Right hindlimb (tissue), 1 donor: ENCODE results near the gene KIF6.

Experiments used
- DNase-seq: peaks from one replicate; pipeline ENCODE4 v3.0.0-alpha.2; 2018

KIF6 gene

DNA sequence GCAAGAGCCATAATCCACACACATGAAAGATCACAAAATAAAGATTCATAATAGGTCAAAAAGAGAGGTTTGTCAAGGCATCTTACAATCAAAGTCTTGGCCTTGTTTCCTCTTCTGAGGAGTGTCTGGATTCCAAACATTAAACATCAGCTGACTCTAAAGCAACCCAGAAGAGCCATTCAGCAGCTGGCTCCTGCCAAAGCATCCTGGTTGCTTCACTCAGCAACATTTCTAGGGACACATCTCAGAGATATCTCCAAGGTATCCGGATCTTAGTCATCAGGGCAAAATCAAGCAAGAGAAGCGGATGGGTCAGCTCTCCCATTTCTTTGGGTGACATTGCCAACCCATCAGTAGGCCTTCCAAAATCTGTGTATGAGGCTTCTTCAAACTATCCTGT lies 139.6 kb downstream of the KIF6 start:
- no peak for DNase-seq

DNA sequence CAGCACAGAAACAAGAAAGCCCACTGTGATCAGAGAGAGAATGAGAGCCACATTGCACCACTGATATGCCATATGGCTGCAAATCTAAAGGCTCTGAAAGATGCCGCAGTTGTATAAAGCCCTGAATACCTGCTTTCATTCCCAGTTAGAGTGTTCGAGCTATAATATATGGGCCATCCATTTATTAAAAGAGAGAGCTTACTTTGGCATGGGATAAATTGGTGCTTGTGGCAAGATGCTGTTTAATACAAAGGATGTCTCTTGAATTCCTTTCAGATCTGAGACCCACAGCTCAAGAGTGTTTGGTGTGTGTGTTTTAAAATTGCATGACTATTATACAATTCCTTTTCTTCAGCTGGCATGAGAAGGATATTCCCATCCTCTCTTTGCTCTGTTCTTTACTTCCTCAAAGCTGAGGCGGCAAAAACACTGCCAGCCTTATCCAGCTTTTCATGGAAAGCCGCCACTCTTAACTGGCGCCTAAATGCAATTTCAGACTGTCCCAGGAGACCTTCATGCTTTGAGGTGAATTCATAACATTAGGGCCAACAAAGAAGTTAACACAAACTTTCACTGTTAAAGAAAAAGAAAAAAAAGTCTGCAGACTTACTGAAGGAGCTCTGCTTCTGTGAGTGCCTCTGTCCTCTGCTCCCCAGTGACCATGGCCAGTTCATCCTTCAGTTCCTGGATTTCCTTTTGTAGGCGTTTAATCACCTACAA lies 147.6 kb downstream of the KIF6 start:
- no peak for DNase-seq

DNA sequence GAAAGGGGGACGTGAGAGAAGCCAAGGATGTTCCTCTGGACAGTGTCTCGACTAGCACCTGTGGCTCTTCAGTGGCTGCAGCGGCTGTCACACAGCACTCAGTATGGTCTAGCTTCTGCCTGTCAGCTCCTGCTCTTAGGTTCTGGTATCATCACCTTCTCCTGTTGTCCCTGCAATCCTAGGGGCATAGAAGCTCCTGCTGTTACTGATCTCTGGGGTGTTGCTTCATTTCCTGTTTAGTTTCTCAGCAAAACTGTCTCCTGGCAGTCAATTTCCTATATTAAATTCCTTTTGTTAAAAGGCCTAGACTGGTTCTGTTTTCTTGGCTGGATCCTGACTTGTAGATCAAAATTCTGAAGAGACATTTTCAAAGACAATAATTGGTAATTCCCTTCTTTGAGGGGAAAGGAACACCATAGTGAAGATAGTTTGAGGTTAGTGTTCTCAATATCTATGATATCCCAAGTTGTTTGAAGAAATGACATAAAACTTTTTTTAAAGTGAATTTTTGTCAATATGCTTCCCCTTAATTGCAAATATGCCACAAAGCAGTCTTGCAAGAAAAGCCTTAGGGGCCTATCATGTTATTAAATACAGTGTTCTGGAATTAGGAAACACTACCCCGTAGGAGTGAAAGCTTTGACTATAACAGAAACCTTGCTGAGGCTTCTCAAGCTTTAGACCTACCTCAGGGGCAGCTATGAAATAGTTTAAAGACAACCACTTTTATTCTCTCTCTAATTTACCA lies 148.5 kb downstream of the KIF6 start:
- DNase-seq = no peak

DNA sequence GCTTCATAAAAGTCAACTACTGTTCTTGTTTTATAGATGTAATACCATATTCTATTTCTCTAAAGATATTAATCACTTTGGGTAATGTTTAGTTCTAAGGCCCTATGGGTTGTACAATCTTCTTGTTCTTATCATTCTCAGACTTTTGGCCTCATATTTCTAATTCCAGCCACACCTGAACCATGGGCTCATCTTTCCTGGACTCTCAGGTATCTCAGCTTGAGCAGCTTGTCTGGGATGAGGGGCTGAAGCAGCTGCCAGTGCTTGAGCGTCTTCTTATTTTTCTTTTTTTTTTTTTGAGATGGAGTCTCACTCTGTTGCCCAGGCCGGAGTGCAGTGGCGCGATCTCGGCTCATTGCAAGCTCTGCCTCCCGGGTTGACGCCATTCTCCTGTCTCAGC lies 150.2 kb downstream of the KIF6 start:
- no peak for DNase-seq

DNA sequence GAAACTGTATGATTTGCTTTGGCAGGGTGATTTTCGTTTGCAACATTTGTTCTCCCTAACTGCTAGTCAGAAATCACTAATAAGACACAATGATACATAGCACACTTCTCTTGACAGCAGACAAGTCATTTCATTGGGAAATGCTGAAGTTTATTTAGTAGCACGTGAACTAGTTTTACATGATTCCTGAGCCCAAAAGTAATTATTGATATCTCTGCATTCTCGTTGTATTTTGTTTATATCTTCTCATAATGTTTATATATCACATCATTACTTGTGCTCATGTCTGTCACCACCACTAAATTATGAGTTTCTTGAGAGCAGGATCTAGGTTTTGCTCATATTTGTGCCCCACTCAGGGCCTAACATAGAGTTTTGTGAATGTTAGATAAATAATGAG lies 151.7 kb downstream of the KIF6 start:
- no peak for DNase-seq

DNA sequence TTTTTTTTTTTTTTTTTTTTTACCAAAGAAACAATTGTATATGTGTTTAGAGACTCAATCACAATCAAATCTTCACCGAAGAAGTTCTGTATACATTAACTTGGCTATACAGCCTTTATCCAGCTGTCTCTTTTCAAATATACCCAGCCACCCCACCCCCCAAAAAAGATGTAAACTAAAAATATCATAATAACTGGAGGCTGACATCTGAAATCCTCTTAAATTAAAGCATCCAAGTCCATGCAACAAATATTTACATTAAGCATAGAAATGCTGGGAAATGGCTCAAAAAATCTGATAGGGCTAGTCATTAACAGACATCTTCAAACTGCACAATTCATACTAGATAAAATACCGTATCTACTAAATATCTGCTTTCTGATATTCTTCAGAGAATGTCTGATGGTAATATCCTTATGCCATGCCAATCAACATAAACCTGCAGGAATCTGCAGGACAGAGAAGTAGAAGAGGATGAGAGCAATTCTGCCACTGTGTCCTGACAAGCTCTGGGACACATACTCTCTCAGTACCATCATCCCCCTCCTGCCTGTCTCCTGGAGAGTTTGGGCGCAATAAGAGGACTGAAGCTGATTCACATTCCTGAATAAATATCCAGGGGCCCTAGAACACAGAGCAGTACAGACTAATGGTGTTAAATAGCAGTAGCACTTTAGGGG lies 152.4 kb downstream of the KIF6 start:
- no peak for DNase-seq

DNA sequence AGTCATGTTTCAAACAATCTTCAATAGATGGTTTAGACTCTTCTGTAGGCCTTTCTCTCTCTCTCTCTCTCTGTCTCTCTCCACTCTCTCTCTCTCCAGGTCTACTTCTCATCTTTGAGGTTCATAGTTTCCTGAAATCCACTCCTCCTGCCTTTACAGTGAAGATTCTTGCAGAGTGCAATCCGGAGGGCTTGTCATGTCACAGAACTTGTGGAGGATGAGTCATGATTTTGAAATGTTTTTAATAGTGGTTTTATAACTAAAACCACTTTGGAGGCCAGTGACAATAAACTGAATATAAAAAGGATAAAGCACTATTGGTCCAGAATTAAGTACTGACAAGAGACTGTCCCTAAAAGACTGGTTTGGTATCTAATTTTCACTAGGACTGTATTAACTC lies 156.3 kb downstream of the KIF6 start:
- no peak for DNase-seq

DNA sequence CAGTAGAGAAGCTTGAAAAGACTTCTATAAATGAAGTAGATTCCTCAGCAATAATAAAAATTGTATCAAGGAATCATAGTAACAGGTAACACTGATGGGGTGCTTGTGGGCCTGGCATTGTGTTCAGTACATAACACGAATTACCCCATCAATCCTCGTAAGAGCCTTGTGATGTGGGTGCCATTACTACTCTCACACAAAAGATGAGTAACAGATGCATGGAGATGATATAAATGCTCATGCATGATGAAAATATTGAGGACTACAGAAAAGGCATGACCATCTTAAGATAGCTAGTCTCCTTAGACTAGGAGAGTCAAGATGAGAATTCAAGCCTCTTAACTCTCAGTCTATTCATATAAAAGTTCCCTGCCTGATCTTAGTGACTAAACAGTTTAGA lies 158.1 kb downstream of the KIF6 start:
- DNase-seq = no peak

DNA sequence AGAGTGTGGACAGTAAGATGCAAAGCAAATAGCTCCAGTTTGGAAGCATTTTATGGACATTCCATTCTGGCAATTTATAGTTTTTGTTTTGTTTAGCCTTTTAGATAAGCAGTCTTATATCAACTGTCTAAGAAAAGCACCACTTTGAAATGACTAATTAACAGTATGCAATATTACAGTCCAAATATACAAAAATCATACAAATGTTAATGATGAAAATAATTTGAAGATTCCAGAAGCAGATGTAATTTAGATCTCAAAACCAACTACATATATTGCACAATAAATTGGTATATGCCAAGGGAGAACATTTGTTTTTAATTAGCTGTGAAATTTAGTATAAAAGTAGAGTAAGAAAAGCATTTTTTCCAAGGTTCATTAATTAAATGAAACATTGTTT lies 158.8 kb downstream of the KIF6 start:
- no peak for DNase-seq

DNA sequence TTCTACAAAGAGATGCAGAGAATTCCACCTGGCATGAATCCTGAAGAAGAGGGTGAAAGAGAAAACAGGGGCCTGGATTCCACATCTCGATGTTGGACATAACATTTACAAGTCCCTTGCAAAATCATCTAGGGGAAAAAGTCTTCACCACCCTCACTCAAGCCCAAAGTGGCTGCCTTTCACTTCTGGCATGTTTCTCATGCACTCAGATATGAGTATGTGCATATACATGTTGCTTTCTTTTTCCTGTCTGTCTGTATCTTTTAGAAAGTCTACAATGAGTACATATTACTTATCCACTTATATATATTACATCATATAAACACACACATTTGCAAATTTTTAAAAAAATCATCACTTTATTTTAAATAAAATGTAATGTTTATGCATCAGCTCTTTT lies 159.3 kb downstream of the KIF6 start:
- DNase-seq = no peak

DNA sequence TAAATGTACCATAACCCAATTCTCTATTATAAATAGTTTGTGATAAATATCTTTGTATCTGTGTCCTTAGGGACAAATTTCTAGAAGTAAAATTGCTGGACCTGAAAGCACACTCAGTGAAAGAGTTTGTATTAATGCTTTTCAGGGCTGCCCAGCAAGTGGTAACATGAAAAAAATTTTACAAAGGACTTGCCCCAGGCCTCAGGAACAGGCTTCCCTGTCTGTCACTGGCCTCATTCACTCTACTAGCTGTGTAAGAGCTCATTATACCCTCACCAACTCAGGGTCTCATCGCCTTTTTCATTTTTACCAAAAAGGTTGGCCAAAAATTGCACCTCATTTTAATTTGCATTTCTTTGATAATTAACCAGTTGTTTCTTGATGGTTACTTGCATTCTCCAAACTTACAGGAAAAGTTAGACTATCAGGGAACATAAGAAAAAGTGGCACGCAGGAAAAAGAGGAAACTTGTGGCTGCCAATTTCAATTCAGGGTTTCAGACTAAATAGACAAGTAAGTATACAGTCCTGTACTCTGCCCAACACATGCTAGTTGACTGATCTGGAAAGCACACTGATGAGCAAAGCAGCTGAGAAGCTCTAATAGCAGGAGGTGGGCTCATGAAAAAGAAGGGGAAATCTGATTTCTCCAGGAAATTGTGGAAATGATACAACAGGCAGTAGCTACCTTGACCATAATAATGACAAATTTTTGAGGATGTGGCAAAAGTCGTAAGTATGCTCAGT lies 161.5 kb downstream of the KIF6 start:
- DNase-seq = no peak

DNA sequence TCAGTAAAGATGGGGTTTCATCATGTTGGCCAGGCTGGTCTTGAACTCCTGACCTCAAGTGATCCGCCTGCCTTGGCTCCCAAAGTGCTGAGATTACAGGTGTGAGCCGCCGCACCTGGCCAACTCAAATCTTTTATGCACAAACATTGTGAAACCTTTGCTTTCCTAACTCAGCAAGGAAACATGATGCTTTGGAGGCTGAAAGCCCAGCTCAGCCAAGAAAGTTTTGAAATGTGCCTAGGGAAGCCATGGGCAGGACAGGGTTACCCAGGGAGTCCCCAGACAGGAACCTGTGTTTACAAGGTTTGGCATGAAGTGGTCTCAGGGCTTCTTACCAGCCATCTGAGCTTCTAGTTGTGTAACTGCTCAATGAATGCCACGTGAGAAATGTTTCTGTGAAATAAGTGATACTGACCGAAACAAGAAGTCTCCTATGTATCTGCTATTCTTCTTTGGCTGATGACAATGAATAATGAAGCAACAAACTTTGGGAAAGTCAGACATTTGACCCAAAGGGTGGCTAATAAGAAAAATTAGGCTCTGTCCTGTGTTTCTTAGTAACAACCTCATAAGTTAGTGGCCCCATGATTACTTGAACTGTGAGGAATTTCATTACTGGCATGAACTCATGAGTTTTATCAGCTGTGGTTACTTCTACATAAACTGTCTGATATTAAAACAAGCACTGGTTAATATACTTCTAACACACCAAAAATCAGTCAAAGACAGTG lies 163.5 kb downstream of the KIF6 start:
- DNase-seq = no peak

DNA sequence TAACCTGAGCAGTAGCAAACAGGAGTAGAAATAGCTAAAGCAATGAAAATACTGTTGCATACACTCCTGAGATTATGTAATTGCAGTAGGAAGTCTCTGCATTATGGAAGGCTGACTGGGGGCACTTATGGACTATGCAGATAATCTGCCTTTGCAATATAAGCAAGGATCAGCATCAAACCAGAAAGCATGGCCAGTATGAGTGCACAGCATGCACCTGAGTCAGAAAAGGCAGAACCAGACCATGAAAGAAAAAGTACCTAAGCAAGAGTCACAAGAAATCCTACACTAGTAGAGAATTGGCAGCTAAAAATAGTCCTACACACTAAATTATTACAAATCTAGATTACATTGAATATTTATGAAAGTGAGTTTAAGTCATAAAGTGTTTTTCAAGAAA lies 164.3 kb downstream of the KIF6 start:
- no peak for DNase-seq

DNA sequence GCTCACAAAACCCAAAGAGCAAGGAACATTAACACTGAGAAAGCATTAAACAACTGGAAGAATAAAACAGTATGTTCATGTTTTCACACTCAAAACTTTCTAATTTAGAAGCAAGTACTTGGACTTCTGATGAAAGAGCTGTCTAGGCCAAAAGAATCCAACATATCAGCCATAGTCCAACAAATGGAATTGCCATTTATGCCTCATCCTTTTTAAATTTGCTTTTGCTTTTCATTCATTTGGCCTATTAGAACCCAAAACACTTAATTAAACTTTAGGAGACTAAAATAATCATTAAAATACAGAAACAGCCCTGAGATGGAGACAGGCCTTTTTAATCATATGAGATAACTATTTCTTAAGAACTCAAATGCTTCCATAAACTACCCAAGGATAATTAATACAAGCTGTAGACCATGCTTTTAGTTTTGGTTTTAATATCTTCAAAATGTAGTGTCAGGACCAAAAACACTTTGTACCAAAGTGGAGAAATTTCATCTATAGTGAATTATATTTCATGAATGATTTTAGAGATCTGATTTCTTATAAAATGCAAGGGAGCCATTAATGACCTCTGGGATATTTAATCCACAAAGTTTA lies 166.5 kb downstream of the KIF6 start:
- DNase-seq = no peak

DNA sequence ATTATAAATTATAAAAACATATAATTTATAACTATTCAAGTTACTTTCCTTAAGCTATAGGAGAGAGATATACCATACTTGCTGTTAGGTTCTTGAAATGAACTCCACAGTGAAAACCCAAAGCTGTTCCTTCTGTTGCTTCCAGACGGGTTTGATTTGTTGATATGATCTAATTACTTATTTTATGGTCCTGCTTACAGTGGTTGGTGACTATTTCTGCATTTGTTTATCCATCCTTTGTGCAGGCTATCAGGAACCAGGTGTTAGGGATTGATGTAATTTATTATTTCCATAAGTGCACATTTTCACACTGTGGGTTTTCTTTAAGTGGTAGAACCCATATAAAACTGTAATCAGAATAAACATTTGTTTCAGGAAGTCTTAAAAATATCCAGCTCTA lies 167.1 kb downstream of the KIF6 start:
- no peak for DNase-seq

DNA sequence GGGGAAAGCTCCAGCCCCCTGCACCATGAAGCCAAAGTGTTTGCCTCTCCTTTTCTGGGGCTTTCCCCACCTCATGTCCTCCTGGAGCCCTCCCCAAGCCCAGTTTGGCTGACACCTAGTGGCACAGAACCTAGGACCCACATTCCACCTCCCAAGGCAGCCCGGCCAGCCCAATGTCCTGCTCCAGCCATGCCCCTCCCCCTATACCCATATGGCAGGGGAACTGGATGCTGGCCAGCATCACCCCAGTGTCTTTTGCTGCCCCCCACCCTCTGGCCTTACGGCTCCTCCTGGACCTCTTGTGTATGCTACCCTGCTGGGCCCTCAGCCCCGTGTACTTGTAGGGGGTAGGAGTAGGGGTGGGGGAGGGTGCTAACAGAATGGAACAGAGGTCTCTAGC lies 170.1 kb downstream of the KIF6 start:
- no peak for DNase-seq

DNA sequence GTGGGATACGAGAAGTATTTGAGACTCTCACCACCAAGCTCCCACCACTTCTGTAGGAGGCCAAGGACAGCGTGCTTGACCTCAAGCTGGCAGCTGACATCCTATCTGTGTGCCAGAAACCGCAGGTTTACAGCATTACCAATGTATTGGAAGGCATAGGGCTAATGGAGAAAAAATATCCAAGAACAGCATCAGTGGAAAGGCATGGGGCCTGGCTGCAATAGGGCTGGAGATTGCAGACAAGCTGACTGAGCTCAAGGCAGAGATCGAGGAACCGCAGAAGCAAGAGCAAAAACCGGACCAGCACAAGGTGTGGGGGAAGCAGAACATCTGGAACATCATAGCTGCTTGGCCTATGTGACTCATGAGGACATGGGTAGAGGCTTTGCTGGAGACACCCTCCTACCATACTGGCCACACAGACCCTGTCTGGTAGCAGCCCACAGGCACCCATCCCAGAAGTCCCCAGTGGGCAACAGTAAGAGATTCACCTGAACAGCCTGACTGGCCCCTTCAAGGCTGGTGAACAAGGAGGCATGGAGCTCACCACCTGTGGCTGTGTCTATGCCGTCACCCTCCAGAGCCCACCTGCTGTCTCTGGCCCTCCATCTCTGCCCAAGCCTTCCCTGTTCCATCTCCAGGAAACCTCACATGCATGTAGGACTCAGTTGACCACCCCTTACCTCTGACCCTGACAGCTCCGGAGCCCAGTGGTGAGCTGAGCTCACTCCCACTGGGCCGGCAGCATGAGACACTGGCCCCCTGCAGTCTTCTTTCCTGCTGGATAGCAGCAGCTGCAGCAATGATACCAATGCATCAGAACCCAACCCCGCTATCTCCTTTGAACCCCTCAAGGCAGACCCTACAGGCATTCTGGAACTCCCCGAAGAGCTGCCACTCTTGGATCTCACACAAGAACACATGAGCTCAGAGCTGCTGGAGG lies 171.1 kb downstream of the KIF6 start:
- DNase-seq = peak; percentile 65

DNA sequence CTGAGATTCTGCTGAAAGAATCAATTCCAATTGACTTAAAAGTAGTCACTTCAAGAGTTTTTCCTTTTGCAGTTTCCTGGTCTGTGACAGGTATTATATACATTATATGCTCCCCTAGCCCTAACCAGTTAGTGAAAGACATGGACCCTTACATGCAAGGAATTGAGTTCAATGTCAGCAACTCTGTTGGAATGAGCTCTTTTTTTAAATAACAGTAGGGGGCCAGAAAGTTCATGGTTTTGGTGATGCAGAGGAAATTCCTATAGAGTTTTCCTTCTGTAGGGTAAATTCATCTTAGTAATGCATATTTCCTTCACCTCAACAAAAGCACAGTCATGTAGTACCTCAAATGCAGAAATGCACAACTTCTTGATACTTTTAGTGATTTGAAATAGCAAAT lies 172.2 kb downstream of the KIF6 start:
- DNase-seq = no peak

DNA sequence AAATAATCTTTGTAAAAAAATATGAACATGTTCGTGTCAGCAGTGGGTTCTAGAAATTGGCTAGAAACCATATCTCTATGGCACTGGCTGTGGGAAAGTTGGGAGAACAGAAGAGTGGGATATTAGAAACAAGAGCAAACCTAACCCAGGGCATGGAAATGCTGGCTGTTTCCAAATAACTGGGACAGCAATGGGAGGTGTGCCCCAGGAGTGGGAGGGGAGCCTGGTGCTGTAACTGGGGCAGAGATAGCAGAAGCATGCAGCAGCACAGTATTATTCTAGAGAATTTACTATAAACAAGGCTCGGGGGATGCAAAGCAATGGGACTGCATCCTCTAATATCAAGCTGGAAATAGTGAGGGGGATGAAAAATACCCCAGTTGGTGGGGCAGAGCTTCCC lies 175.0 kb downstream of the KIF6 start:
- no peak for DNase-seq

DNA sequence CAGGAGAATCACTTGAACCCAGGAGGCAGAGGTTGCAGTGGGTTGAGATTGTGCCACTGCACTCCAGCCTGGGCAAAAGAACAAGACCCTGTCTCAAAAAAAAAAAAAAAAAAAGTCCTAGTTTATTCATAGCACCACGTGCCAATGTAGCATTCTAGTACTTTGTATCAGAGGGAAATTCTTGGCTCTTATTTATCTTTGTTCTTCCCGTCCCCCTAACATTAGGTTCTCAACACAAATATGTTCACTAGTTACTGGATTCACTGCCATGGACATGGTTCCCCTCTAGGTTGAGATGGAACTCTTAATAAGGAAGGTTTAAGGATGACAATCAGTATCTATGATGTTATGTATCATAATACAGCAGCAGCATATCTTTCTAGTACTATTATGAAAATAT lies 178.5 kb downstream of the KIF6 start:
- DNase-seq = no peak

DNA sequence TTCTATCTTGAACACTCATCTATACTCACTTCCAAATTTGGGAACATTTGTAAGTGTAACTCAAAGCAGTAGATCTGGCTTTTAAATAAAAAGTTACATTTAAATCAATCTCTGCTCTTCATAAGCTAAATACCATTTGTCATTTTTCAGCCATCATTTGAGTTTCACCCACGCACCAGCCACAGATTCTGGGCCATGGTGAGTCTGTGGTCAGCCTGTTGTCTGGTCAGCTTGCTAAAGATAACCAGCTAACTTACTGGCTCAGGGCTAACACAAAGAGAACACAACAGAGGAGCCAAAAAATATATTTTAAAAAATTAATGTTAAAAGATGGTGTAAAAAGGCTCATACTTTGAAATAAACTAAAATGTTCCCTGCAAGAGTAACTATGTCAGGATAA lies 181.3 kb downstream of the KIF6 start:
- DNase-seq = no peak
